ENCODE measurements around the gene DUOXA1.

DUOXA1 gene

DNA sequence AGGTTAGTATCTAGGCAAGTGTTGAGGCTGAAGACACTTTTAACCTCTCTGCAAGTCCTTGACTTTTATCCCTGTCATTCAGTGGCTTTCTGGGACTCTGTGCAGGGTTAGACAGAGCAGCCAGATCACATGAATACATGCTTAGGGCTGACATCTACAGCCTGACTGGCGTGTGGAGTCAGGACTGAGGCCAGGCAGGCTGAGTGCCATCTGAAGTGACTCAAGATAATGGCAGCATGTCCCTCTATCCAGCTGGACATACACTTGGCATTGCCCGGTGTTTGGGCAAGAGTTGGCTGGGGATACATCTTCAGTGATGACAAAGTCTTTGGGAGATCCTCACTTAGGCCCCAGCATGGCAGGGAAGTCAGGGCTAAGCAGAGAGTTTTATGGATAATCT is 38.1 kb downstream of the DUOXA1 start (continued):
- no peak for TF ChIP-seq ZNF692 (tag by site-specific recombination; IDR thresholded peaks at IDR 0.05)
- no peak for TF ChIP-seq EGR2 (tag by site-specific recombination; IDR thresholded peaks at IDR 0.05; ENCODE audit: low read depth)
- no peak for TF ChIP-seq ZNF830 (tag by site-specific recombination; IDR thresholded peaks at IDR 0.05; ENCODE audit: low read depth)
- no peak for TF ChIP-seq ZNF624 (tag by site-specific recombination; IDR thresholded peaks at IDR 0.05)
- TF ChIP-seq RBAK (tag by site-specific recombination; IDR thresholded peaks at IDR 0.05), result no peak

DNA sequence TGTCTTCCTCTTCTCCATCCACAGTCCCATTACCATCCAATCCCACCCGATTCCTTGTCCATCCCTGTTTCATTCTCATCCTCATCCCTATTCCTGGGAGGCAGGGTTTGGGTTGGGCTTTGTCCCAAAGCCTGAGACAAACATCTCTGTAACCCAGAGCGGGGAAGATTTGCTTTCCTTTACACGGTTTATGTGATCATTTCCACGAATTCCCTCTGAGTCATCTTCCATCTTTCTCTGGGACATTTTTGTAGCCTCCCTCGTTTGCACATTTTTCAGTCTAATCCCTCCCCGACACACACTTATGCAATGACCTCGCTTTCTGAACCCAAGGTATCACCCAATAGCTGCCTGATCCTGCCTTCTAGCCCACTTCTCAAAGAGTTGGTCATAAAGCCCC is 38.5 kb downstream of the DUOXA1 start:
- TF ChIP-seq ATF2 (tag by site-specific recombination; IDR thresholded peaks at IDR 0.05; ENCODE audit: low read depth) (peak; percentile 14; the same call in 1 of the 2 replicates), ZNF114 (tag by site-specific recombination; IDR thresholded peaks at IDR 0.05) (no peak)
- TF ChIP-seq, protein P1, sequence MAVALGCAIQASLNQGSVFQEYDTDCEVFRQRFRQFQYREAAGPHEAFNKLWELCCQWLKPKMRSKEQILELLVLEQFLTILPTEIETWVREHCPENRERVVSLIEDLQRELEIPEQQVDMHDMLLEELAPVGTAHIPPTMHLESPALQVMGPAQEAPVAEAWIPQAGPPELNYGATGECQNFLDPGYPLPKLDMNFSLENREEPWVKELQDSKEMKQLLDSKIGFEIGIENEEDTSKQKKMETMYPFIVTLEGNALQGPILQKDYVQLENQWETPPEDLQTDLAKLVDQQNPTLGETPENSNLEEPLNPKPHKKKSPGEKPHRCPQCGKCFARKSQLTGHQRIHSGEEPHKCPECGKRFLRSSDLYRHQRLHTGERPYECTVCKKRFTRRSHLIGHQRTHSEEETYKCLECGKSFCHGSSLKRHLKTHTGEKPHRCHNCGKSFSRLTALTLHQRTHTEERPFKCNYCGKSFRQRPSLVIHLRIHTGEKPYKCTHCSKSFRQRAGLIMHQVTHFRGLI (tag by site-specific recombination; IDR thresholded peaks at IDR 0.05), result peak; percentile 49; the same call in 1 of the 2 replicates
- no peaks in the 10 kb centered on the region for H3K36me3 ChIP-seq (ENCODE audit: control insufficient read depth in 2 of 2, insufficient read depth in 1 of 2, low read length in 2 of 2)
- no peak overlapping the region for H3K27ac ChIP-seq (ENCODE audit: extremely low read depth, low read depth, low read length)
- CTCF ChIA-PET, result no interaction called here
- POLR2A ChIA-PET, result no interaction called here
- no peak overlapping the region for H3K4me3 ChIP-seq (ENCODE audit: low read depth, low read length)
- peaks cover 3% of the 10 kb centered on the region; the same call in 1 of the 2 replicates for H3K4me1 ChIP-seq (ENCODE audit: control insufficient read depth, insufficient read depth, low read length)
- H3K9me3 ChIP-seq (ENCODE audit: control insufficient read depth, insufficient read depth, low read depth, low read length), result no peaks in the 10 kb centered on the region

DNA sequence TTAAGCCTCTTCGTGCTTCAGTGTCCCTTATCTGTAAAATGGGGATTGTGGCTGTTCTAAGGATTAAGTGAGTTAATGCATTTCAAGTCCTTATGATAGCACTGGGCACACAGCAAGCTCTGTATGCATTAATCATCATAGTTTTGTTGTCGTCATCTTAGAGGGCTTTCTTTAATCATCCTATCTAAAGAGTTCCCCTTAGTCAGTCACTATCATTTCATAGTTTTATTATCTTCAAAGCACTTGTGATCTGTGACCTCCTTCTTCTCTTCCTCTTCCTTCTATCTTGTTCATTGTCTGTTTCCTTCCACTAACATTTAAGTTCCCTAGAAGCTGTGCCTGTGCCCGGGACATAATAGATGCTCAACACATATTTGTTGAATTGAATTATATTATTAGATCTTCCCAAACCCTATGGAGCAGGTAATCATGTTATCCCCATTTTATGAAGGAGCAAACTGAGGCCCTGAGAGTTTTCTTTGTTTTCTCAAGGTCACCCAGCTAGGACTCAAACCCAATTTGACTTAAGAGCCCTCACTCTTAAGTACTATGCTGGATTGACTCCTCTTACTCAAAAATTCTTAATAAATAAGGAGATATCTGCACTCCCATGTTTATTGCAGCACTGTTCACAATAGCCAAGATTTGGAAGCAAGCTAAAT is 39.8 kb downstream of the DUOXA1 start:
- Histone ChIP-seq H3K9me3 (ENCODE audit: control insufficient read depth, insufficient read depth, low read depth, low read length) (no peaks in the 10 kb centered on the region), H3K36me3 (ENCODE audit: control insufficient read depth in 2 of 2, insufficient read depth in 1 of 2, low read length in 2 of 2) (no peaks in the 10 kb centered on the region), H3K4me1 (ENCODE audit: control insufficient read depth, insufficient read depth, low read length) (peaks cover 3% of the 10 kb centered on the region; the same call in 1 of the 2 replicates), H3K27ac (ENCODE audit: extremely low read depth, low read depth, low read length) (no peak overlapping the region), H3K4me3 (ENCODE audit: low read depth, low read length) (no peak overlapping the region)
- peak; percentile 15; the same call in 1 of the 2 replicates for TF ChIP-seq ZNF629 (tag by site-specific recombination; IDR thresholded peaks at IDR 0.05)
- TF ChIP-seq TCF7L2 (IDR thresholded peaks at IDR 0.05; ENCODE audit: borderline replicate concordance, low read depth, low read length), result peak; percentile 31; the same call in 1 of the 2 replicates
- TF ChIP-seq REPIN1 (tag by site-specific recombination; IDR thresholded peaks at IDR 0.05; ENCODE audit: low read depth), result no peak
- TF ChIP-seq ZXDB (tag by site-specific recombination; IDR thresholded peaks at IDR 0.05), result peak; percentile 35; the same call in 1 of the 2 replicates
- ChIA-PET POLR2A (no interaction called here), CTCF (interaction anchor here (0.8 to 1.4 kb wide), 2 partner anchors 28 to 341 kb away, joined by 3 to 5 read pairs; no protein-coding TSS in a partner anchor)

DNA sequence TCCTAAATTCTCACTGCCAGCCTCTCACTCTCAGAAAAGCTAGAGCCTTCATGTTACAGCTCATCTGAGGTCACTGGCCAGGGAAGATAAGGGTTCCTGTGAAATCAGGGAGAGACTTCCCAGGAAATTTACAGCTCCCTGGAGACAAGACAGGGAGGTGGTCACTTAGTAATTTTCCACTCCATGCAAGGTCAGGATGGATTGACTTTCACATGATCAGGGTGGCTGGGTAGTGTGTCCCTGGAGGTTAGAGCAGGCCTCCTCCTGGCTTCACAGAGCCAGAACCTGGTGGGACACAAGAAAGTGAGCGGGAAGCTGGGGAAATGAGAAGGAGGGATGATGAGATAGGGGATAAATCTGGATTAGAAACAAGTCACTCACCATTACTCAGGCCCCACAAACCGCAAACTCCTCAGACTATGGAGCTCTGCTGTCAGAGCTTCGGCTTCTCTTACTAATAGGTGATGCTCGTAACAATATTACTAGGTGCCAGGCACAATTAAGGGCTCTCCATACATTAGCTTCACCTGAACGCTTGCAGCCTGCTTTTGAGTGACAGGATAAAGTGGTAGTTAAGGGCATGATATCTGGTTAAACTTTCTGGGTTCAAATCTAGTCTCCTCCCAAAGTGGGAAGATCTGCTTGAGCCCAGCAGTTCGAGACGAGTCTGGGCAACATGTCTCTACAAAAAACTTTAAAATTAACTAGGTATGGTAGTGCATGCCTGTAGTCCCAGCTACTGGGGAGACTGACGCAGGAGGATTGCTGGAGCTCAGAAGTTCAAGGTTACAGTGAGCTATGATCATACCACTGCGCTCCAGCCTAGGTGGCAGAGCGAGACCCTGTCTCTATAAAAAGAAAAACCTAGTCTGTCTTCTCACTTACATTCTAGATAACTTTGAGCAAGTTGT is 40.6 kb downstream of the DUOXA1 start:
- Histone ChIP-seq H3K9me3 (ENCODE audit: control insufficient read depth, insufficient read depth, low read depth, low read length) (no peaks in the 10 kb centered on the region), H3K36me3 (ENCODE audit: control insufficient read depth in 2 of 2, insufficient read depth in 1 of 2, low read length in 2 of 2) (no peaks in the 10 kb centered on the region), H3K4me1 (ENCODE audit: control insufficient read depth, insufficient read depth, low read length) (peaks cover 3% of the 10 kb centered on the region; the same call in 1 of the 2 replicates), H3K4me3 (ENCODE audit: low read depth, low read length) (no peak overlapping the region), H3K27ac (ENCODE audit: extremely low read depth, low read depth, low read length) (no peak overlapping the region; the same call in 1 of the 2 replicates)
- CTCF ChIA-PET, result interaction anchor here (0.7 to 1.4 kb wide), 3 partner anchors 29 to 342 kb away, joined by 3 to 5 read pairs (median 4); no protein-coding TSS in a partner anchor
- POLR2A ChIA-PET, result no interaction called here
- TF ChIP-seq GLIS2 (tag by site-specific recombination; IDR thresholded peaks at IDR 0.05) (peak; percentile 23; the same call in 1 of the 2 replicates), ZNF10 (tag by site-specific recombination; IDR thresholded peaks at IDR 0.05) (0 out of 2 replicates have a peak, but pooled peaks have one; percentile 47), GFI1B (tag by site-specific recombination; IDR thresholded peaks at IDR 0.05) (no peak), ZBTB48 (tag by site-specific recombination; IDR thresholded peaks at IDR 0.05) (peak; percentile 30; the same call in 1 of the 2 replicates), ZNF514 (tag by site-specific recombination; IDR thresholded peaks at IDR 0.05) (no peak), ZXDB (tag by site-specific recombination; IDR thresholded peaks at IDR 0.05) (0 out of 2 replicates have a peak, but pooled peaks have one; percentile 23), KLF17 (tag by site-specific recombination; IDR thresholded peaks at IDR 0.05) (peak; percentile 57; the same call in 1 of the 2 replicates), ZNF692 (tag by site-specific recombination; IDR thresholded peaks at IDR 0.05) (0 out of 2 replicates have a peak, but pooled peaks have one; percentile 14), SP7 (tag by site-specific recombination; IDR thresholded peaks at IDR 0.05) (peak; percentile 52; the same call in 1 of the 2 replicates)

Measured in HEK293 (cell line).